ENCODE measurements around the gene FRMPD2. TPM values are rescaled to one million over a fixed set of nuclear protein-coding genes. Genes with fewer than 3 reads are reported as not detected.

Gene FRMPD2
- polyA plus RNA-seq, 1 of the 3 experiments (the other 2 are of a cell fraction): 0.02 TPM

DNA sequence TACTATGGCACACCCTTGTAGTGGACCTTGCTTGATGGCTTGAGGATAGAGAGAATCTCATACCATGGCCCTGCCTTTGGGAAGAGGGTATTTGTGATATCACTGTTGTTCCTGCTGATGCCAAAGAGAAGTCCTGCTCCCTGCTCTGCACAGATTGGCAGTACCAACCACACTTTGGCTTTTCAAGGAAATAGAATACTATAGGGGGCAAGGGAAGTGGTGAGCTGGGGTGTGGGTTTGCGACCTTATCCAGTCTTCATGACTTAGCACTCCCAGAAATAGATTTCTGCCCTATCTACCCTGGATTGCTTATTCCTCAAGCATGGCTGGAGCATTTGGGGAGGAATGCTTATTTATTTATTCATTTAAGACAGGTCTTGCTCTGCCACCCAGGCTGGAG, 25.2 kb upstream of the FRMPD2 start:
- no peaks in the 10 kb centered on the region for H3K9me2 ChIP-seq
- H3K36me3 ChIP-seq (replicated peaks in 1 of 2; ENCODE audit: control insufficient read depth in 1 of 2, insufficient read depth in 2 of 2, low read length in 1 of 2): no peaks in the 10 kb centered on the region
- ChIA-PET CTCF (interaction anchor here (1.0 to 1.4 kb wide), 3 partner anchors 10 to 13 kb away, joined by 4 to 7 read pairs (median 4); no protein-coding TSS in a partner anchor), POLR2A (no interaction called here)
- H3K9me3 ChIP-seq: no peaks in the 10 kb centered on the region
- no peaks in the 10 kb centered on the region for H3F3A ChIP-seq (replicated peaks; ENCODE audit: insufficient read depth)
- H3K4me2 ChIP-seq: no peak overlapping the region
- H3K4me1 ChIP-seq (ENCODE audit: control insufficient read depth in 1 of 2, insufficient read depth in 2 of 2, low read depth in 1 of 2, low read length in 1 of 2): no peaks in the 10 kb centered on the region; a peak in 1 of 4 replicates
- no peaks in the 10 kb centered on the region for H3K79me2 ChIP-seq (ENCODE audit: insufficient read depth)
- H4K20me1 ChIP-seq (ENCODE audit: insufficient read depth): no peaks in the 10 kb centered on the region
- H2AFZ ChIP-seq (ENCODE audit: low read depth): no peak overlapping the region
- H3K27me3 ChIP-seq (ENCODE audit: insufficient read depth): no peaks in the 10 kb centered on the region; the same call in 1 of the 2 replicates
- 0% methylated on average over 1 of the region's 1 CpG for WGBS (ENCODE audit: low lambda C conversion rate)
- H3K9ac ChIP-seq: no peak overlapping the region
- H3K4me3 ChIP-seq (ENCODE audit: low read depth in 2 of 2, low read length in 1 of 2): no peak overlapping the region
- no peak overlapping the region for H3K27ac ChIP-seq (ENCODE audit: low read depth in 2 of 2, low read length in 1 of 2)
- TF ChIP-seq TEAD4 (IDR thresholded peaks at IDR 0.05; ENCODE audit: borderline replicate concordance, insufficient read depth) (no peak), MXI1 (IDR thresholded peaks at IDR 0.05; ENCODE audit: low read depth, low read length) (no peak), CTCF (IDR thresholded peaks at IDR 0.05) (no peak), NFIC (IDR thresholded peaks at IDR 0.05; ENCODE audit: borderline replicate concordance) (no peak), MEF2A (IDR thresholded peaks at IDR 0.05; ENCODE audit: borderline replicate concordance, low read depth) (no peak), RAD21 (IDR thresholded peaks at IDR 0.05; ENCODE audit: low read length) (no peak), EZH2phosphoT487 (IDR thresholded peaks at IDR 0.05; ENCODE audit: borderline replicate concordance, low read depth) (no peak), ELF1 (IDR thresholded peaks at IDR 0.05) (no peak), SMC3 (IDR thresholded peaks at IDR 0.05; ENCODE audit: low read depth, low read length) (no peak), FOXM1 (IDR thresholded peaks at IDR 0.05; ENCODE audit: low read depth) (no peak), FOSL2 (IDR thresholded peaks at IDR 0.05; ENCODE audit: borderline replicate concordance, low read depth) (no peak), POLR2AphosphoS5 (IDR thresholded peaks at IDR 0.05; ENCODE audit: low read depth, low read length) (no peak), SIN3A (IDR thresholded peaks at IDR 0.05; ENCODE audit: borderline replicate concordance, low read depth, low read length) (no peak), CHD2 (IDR thresholded peaks at IDR 0.05; ENCODE audit: low read length, partially characterized antibody) (no peak), GATA2 (CRISPR knock-in tag; IDR thresholded peaks at IDR 0.05) (no peak), GABPA (IDR thresholded peaks at IDR 0.05; ENCODE audit: low read depth) (no peak), TAF1 (IDR thresholded peaks at IDR 0.05; ENCODE audit: borderline replicate concordance, low read depth, low read length) (no peak), REST (IDR thresholded peaks at IDR 0.05; ENCODE audit: low read depth, low read length) (no peak)
- TF ChIP-seq, protein P1, sequence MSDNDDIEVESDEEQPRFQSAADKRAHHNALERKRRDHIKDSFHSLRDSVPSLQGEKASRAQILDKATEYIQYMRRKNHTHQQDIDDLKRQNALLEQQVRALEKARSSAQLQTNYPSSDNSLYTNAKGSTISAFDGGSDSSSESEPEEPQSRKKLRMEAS (IDR thresholded peaks at IDR 0.05; ENCODE audit: low read depth): no peak
- no peak for DNase-seq
